Loucy (cell line): ENCODE data around the gene OR2AE1.

Experiments
- H2AFZ ChIP-seq: fragments of 200-600 bp; sonication (generic); 2 replicates; pipeline ENCODE4 v1.6.0; 2016; ENCODE audit warnings: antibody characterized with exemption, mild to moderate bottlenecking, low read length, moderate library complexity
- H3F3A ChIP-seq: fragments of 200-600 bp; 2 replicates; pipeline ENCODE4 v1.6.0; 2016; ENCODE audit warnings: antibody characterized with exemption, low read depth, mild to moderate bottlenecking
- H3K27me3 ChIP-seq: fragments of 200-600 bp; sonication (generic); 2 replicates; pipeline ENCODE4 v1.6.1; 2014; ENCODE audit warnings: low read length, mild to moderate bottlenecking; ENCODE audit not compliant: insufficient read depth, poor library complexity, severe bottlenecking
- H3K36me3 ChIP-seq: fragments of 200-600 bp; sonication (generic); 2 replicates; pipeline ENCODE4 v1.6.1; 2016; ENCODE audit warnings: low read length; ENCODE audit not compliant: insufficient read depth
- H3K4me1 ChIP-seq: fragments of 200-600 bp; sonication (generic); 2 replicates; pipeline ENCODE4 v1.5.1; 2014; ENCODE audit warnings: low read length, mild to moderate bottlenecking; ENCODE audit not compliant: insufficient read depth, poor library complexity, severe bottlenecking
- H3K4me2 ChIP-seq: fragments of 200-600 bp; sonication (generic); 2 replicates; pipeline ENCODE4 v1.6.0; 2014; ENCODE audit warnings: antibody characterized with exemption, low read length, low read depth, mild to moderate bottlenecking; ENCODE audit not compliant: poor library complexity, severe bottlenecking
- H3K4me3 ChIP-seq: fragments of 200-600 bp; sonication (generic); 2 replicates; pipeline ENCODE4 v1.5.1; 2014; ENCODE audit warnings: low read length, mild to moderate bottlenecking, mixed read lengths; ENCODE audit not compliant: poor library complexity, severe bottlenecking
- H3K79me2 ChIP-seq: fragments of 200-600 bp; sonication (generic); 2 replicates; pipeline ENCODE4 v1.6.1; 2014; ENCODE audit warnings: low read length; ENCODE audit not compliant: insufficient read depth
- H3K9ac ChIP-seq: fragments of 200-600 bp; sonication (generic); 2 replicates; pipeline ENCODE4 v1.6.0; 2014; ENCODE audit warnings: mild to moderate bottlenecking, low read depth, low read length, moderate library complexity; ENCODE audit not compliant: poor library complexity, severe bottlenecking
- H3K9me2 ChIP-seq: fragments of 200-600 bp; sonication (generic); replicated peaks from 2 replicates; pipeline ENCODE4 v1.6.1; 2016; ENCODE audit warnings: low read depth, low read length, mixed read lengths
- H3K9me3 ChIP-seq: fragments of 200-600 bp; sonication (generic); 2 replicates; pipeline ENCODE4 v1.6.1; 2014; ENCODE audit warnings: mild to moderate bottlenecking, antibody characterized with exemption, low read length, low read depth; ENCODE audit not compliant: insufficient read depth
- H4K20me1 ChIP-seq: fragments of 200-600 bp; sonication (generic); 2 replicates; pipeline ENCODE4 v1.6.0; 2014; ENCODE audit warnings: antibody characterized with exemption, low read length, mild to moderate bottlenecking; ENCODE audit not compliant: insufficient read depth, poor library complexity, severe bottlenecking
- CTCF ChIP-seq: fragments of 200-600 bp; sonication (generic); conservative IDR thresholded peaks from 2 replicates; pipeline ENCODE4 v1.5.1; 2014; ENCODE audit warnings: mild to moderate bottlenecking, antibody characterized with exemption, low read length
- EZH2phosphoT487 ChIP-seq: fragments of 200-600 bp; IDR thresholded peaks from 2 replicates; pipeline ENCODE4 v1.6.1; 2018; ENCODE audit warnings: antibody characterized with exemption, mild to moderate bottlenecking, moderate library complexity, borderline replicate concordance

The OR2AE1 gene

DNA sequence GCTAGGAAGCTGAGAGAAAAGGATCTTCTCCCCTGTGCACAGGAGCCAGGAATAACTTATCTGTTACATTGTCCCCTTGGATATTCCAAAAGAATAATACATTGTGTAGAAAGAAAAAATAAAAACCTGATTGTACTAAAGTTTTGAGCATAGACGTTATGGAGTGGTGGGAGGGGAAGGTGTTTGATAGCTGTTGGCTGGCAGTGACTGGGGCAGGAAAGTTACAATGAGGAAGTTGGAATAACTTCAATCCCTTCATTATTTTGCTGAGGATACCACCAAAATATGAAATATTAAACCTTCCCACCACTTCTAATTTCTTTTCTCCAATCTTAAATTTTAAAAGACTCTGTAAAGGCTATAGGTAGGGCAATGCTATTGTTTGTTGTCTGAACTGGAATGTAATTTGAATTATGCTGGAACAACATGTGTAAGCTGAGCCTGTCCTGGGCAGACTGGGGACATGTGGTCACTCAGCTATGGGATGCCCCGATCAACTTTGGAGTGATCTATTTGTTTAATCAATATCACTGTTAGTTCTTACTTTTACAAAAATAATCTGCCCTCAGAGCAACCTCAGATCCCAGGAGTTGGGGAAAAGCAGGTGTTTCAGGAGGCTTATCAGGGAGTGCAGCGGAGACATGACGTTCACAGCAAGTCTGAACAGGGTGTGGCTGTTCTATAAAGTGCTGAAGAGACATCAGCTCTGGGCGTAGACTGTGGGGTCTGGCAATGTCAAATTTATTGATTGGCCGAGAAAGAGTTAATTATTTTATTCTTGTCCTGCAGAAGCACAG lies 28.2 kb downstream of the OR2AE1 start:
- no peak overlapping the region for H3K4me3 ChIP-seq
- H3K4me1 ChIP-seq = no peaks in the 10 kb centered on the region
- H2AFZ ChIP-seq = no peak overlapping the region
- no peaks in the 10 kb centered on the region for H3K27me3 ChIP-seq
- H3K9me3 ChIP-seq = no peaks in the 10 kb centered on the region
- no peaks in the 10 kb centered on the region for H3F3A ChIP-seq
- TF ChIP-seq EZH2phosphoT487 = no peak
- no peak for TF ChIP-seq CTCF
- no peak overlapping the region for H3K9ac ChIP-seq
- no peaks in the 10 kb centered on the region for H4K20me1 ChIP-seq
- no peak overlapping the region for H3K4me2 ChIP-seq
- no peaks in the 10 kb centered on the region for H3K36me3 ChIP-seq
- no peaks in the 10 kb centered on the region for H3K9me2 ChIP-seq
- H3K79me2 ChIP-seq = no peaks in the 10 kb centered on the region

- no peaks in the 10 kb centered on the region for H4K20me1 ChIP-seq
- no peaks in the 10 kb centered on the region for H3K79me2 ChIP-seq
- H3K9me3 ChIP-seq = no peaks in the 10 kb centered on the region
- H2AFZ ChIP-seq = no peak overlapping the region
- H3K4me1 ChIP-seq = no peaks in the 10 kb centered on the region
- no peaks in the 10 kb centered on the region for H3F3A ChIP-seq
- no peak overlapping the region for H3K4me2 ChIP-seq
- no peaks in the 10 kb centered on the region for H3K36me3 ChIP-seq
- TF ChIP-seq EZH2phosphoT487 (no peak), CTCF (no peak)
- H3K4me3 ChIP-seq = no peak overlapping the region
- no peaks in the 10 kb centered on the region for H3K27me3 ChIP-seq
- no peaks in the 10 kb centered on the region for H3K9me2 ChIP-seq
- no peak overlapping the region for H3K9ac ChIP-seq
Observed at GRCh38 chr7:99844328-99844727, 32.5 kb downstream of the OR2AE1 start.

- Histone ChIP-seq H3K36me3 (no peaks in the 10 kb centered on the region), H3K4me2 (no peak overlapping the region), H3K9ac (no peak overlapping the region), H2AFZ (no peak overlapping the region), H3F3A (no peaks in the 10 kb centered on the region), H3K79me2 (no peaks in the 10 kb centered on the region), H3K9me3 (no peaks in the 10 kb centered on the region), H4K20me1 (no peaks in the 10 kb centered on the region), H3K4me3 (no peak overlapping the region), H3K27me3 (no peaks in the 10 kb centered on the region), H3K9me2 (no peaks in the 10 kb centered on the region), H3K4me1 (no peaks in the 10 kb centered on the region)
- TF ChIP-seq EZH2phosphoT487 (no peak), CTCF (no peak)
Observed at GRCh38 chr7:99843808-99844207, 33.0 kb downstream of the OR2AE1 start.
